Urinary bladder (tissue), 4 donors: ENCODE results near the gene EPN3. TPM values are rescaled to one million over a fixed set of nuclear protein-coding genes. Genes with fewer than 3 reads are reported as not detected.

Experiments used
- DNase-seq: peaks from one replicate; pipeline ENCODE4 v3.0.0-alpha.2; 2015; ENCODE audit errors: extremely low spot score
- H3K27ac ChIP-seq: one replicate; pipeline ENCODE4 v1.5.1; 2013; ENCODE audit warnings: low read depth, mild to moderate bottlenecking, moderate library complexity
- H3K36me3 ChIP-seq: one replicate; pipeline ENCODE4 v1.6.1; 2013; ENCODE audit warnings: mild to moderate bottlenecking, moderate library complexity; ENCODE audit not compliant: insufficient read depth
- H3K4me1 ChIP-seq: one replicate; pipeline ENCODE4 v1.6.1; 2013; ENCODE audit warnings: mild to moderate bottlenecking, moderate library complexity; ENCODE audit not compliant: insufficient read depth
- H3K4me3 ChIP-seq: one replicate; pipeline ENCODE4 v1.5.1; 2013; ENCODE audit warnings: low read depth, low read length
- WGBS: extraction: QIAGEN DNeasy Blood & Tissue Kit; methylation state at CpG from one replicate; pipeline ENCODE4 v1.1.7; 2013; 5-methylcytosine and 5-hydroxymethylcytosine counted together
- polyA plus RNA-seq: library from polyadenylated mRNA; stranded (reverse); fragments of 200-250 nt; gene quantifications from one replicate; pipeline ENCODE4 v1.2.3, GENCODE V29; 2013
- total RNA-seq: library from RNA; depleted of rRNA; stranded (reverse); fragments of >200 nt; gene quantifications from one replicate; pipeline ENCODE4 v1.2.3, GENCODE V29; 2014
- donor health status: healthy with polysubstance abuse.
- donor health status: healthy.

The EPN3 gene
- total and polyA plus RNA-seq, 2 donors: 4.4 to 5.6 TPM

DNA sequence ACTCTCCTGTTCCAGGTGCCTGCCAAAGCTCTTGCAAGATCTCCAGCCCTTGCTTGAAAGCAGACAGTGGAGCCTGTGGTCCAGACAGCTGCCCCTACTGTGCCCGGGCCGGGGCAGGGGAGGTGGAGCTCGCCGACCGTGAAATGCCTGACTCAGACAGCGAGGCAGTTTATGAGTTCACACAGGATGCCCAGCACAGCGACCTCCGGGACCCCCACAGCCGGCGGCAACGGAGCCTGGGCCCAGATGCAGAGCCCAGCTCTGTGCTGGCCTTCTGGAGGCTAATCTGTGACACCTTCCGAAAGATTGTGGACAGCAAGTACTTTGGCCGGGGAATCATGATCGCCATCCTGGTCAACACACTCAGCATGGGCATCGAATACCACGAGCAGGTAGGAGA lies 45.6 kb downstream of the EPN3 start:
- Histone ChIP-seq H3K27ac (no peak overlapping the region), H3K4me1 (no peaks in the 10 kb centered on the region), H3K4me3 (no peak overlapping the region), H3K36me3 (no peaks in the 10 kb centered on the region)
- 83% methylated on average over 16 of the region's 16 CpGs for WGBS
- no peak for DNase-seq

DNA sequence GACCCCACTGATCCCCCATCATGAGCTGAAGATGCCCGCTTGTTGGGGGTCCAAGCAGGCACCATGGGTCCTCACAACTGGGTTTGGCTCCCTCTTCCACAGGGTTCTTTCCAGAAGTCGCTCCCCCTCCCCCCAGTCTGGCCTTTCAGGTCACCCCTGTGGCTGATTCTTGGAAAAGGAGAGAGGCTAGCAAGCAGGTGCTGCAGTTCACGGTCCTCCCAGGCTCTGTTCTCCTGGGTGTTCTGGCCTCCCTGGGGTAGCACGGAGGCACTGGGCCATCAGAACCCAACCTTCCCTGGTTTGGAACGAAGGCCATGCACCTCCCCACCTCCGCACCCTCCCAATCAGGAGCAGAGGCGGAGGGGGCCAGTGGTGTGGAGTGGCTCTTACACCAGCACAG lies 46.9 kb downstream of the EPN3 start:
- no peak for DNase-seq
- no peaks in the 10 kb centered on the region for H3K4me1 ChIP-seq
- 93% methylated on average over 7 of the region's 7 CpGs for WGBS
- no peaks in the 10 kb centered on the region for H3K36me3 ChIP-seq
- H3K4me3 ChIP-seq: no peak overlapping the region
- H3K27ac ChIP-seq: no peak overlapping the region

DNA sequence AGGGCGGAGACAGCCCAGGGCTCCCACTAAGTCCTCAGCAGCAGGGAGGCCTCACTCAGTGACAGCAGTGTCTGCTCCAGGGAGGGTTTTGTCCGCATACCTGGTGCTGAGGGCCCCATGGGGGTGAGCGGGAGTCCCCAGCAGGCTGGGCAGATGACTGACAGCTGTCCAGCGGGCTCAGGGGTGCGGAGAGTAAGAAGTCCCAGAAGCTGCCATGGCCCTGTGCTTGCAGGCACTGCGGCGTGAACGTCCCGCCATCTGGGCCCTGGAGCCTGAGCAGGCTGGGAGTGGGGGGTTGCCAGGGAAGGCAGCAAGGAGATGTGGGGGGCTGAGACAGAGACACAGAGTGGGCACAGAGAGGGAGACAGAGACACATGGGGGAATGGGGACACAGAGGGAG lies 48.1 kb downstream of the EPN3 start:
- no peaks in the 10 kb centered on the region for H3K4me1 ChIP-seq
- no peak overlapping the region for H3K27ac ChIP-seq
- 91% methylated on average over 9 of the region's 9 CpGs for WGBS
- no peak for DNase-seq
- H3K4me3 ChIP-seq: no peak overlapping the region
- no peaks in the 10 kb centered on the region for H3K36me3 ChIP-seq

- no peaks in the 10 kb centered on the region for H3K4me1 ChIP-seq
- H3K4me3 ChIP-seq: no peak overlapping the region
- H3K27ac ChIP-seq: no peak overlapping the region
- DNase-seq: no peak
- 95% methylated on average over 12 of the region's 12 CpGs for WGBS
- no peaks in the 10 kb centered on the region for H3K36me3 ChIP-seq
These were observed 48.8 kb downstream of the EPN3 start for GRCh38 chr17:50581316-50581715.

GRCh38 chr17:50582741-50583140 lies 50.2 kb downstream of the EPN3 start:
- H3K4me3 ChIP-seq: no peak overlapping the region
- no peak for DNase-seq
- H3K27ac ChIP-seq: no peak overlapping the region
- no peaks in the 10 kb centered on the region for H3K4me1 ChIP-seq
- WGBS: 89% methylated on average over 2 of the region's 2 CpGs
- H3K36me3 ChIP-seq: no peaks in the 10 kb centered on the region

GRCh38 chr17:50583641-50584040 lies 51.1 kb downstream of the EPN3 start:
- DNase-seq: no peak
- WGBS: 68% methylated on average over 7 of the region's 7 CpGs
- Histone ChIP-seq H3K36me3 (no peaks in the 10 kb centered on the region), H3K4me3 (no peak overlapping the region), H3K27ac (no peak overlapping the region), H3K4me1 (no peaks in the 10 kb centered on the region)

- H3K27ac ChIP-seq: no peak overlapping the region
- H3K36me3 ChIP-seq: no peaks in the 10 kb centered on the region
- no peaks in the 10 kb centered on the region for H3K4me1 ChIP-seq
- no peak overlapping the region for H3K4me3 ChIP-seq
- DNase-seq: no peak
- 74% methylated on average over 4 of the region's 4 CpGs for WGBS
These were observed 51.6 kb downstream of the EPN3 start for GRCh38 chr17:50584116-50584515.

GRCh38 chr17:50584749-50585148 lies 52.2 kb downstream of the EPN3 start:
- 87% methylated on average over 6 of the region's 6 CpGs for WGBS
- H3K4me1 ChIP-seq: no peaks in the 10 kb centered on the region
- H3K4me3 ChIP-seq: no peak overlapping the region
- no peaks in the 10 kb centered on the region for H3K36me3 ChIP-seq
- no peak overlapping the region for H3K27ac ChIP-seq
- no peak for DNase-seq

GRCh38 chr17:50585346-50585745 lies 52.8 kb downstream of the EPN3 start:
- no peak overlapping the region for H3K4me3 ChIP-seq
- 79% methylated on average over 4 of the region's 4 CpGs for WGBS

DNA sequence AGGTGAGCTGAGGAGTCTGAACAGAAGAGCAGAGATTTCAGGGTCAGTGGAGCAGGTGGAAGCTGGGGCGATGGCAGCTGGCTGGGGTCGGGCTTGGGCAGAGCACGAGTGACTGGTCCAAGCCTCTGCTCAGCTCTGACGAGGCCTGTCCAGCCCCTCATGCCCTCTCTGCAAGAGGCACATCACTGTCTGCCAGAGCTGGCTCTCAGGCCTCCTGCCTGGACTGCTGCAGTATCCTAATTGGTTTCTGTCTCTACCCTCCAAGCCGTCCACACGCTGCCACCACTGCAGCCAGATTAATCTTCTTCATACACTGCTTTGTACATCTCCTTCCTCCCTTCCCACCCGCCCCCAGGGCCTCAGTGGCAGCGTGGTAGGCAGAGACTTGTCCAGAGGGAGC lies 53.4 kb downstream of the EPN3 start:
- Histone ChIP-seq H3K27ac (no peak overlapping the region), H3K4me1 (no peaks in the 10 kb centered on the region), H3K36me3 (no peaks in the 10 kb centered on the region), H3K4me3 (no peak overlapping the region)
- WGBS: 89% methylated on average over 8 of the region's 8 CpGs
- no peak for DNase-seq

More at GRCh38 chr17:50585346-50585745, 52.8 kb downstream of the EPN3 start:
- no peaks in the 10 kb centered on the region for H3K4me1 ChIP-seq
- no peaks in the 10 kb centered on the region for H3K36me3 ChIP-seq
- DNase-seq: no peak
- no peak overlapping the region for H3K27ac ChIP-seq

DNA sequence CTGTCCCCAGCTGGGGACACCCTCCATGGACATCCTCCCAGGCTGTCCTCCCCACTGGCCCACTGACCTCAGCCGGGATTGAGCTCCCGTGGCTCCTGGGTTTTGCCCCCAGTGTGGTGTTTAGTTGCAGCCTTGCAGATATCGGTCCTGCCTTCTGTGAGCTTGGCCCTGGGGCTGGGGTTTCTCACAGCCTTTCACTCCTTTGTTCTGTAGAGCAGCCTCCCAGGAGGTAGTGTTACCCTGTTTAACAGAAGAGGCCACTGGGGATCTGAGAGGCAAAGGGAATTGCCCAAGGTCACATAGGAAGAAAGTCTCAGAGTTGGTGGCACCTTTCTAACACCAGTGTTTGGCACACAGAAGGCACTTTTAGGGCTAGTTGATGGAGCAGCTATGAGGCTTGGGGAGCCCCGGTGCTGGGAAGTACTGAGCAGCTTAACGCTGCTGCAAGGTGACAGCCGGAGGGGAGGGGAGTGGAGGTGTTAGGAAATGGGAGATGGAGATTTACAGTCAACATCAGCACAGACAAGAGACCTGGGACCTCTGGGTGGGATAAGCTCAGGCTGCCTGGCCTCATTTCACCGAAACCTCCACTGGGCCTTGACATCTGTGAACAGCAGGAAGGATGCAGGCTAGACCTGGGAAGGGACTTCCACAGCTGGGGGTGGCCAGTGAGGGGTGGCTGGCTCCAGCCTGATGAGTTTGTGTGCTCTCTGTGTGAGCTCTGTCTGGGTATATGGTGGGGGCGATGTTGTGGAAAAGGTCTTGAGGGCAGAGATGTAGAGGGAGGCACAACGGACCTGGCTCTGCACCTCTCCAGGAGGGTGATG lies 54.1 kb downstream of the EPN3 start:
- no peak overlapping the region for H3K27ac ChIP-seq
- 92% methylated on average over 9 of the region's 9 CpGs for WGBS
- no peaks in the 10 kb centered on the region for H3K36me3 ChIP-seq
- DNase-seq: no peak
- no peaks in the 10 kb centered on the region for H3K4me1 ChIP-seq
- H3K4me3 ChIP-seq: no peak overlapping the region

- 89% methylated on average over 9 of the region's 9 CpGs for WGBS
- Histone ChIP-seq H3K4me3 (no peak overlapping the region), H3K27ac (no peak overlapping the region), H3K4me1 (no peaks in the 10 kb centered on the region), H3K36me3 (no peaks in the 10 kb centered on the region)
- DNase-seq: no peak
These were observed 55.0 kb downstream of the EPN3 start for GRCh38 chr17:50587571-50587970.

GRCh38 chr17:50588391-50589049 lies 56.0 kb downstream of the EPN3 start:
- no peak overlapping the region for H3K4me3 ChIP-seq
- H3K36me3 ChIP-seq: no peaks in the 10 kb centered on the region
- 59% methylated on average over 18 of the region's 18 CpGs for WGBS
- H3K4me1 ChIP-seq: no peaks in the 10 kb centered on the region
- no peak overlapping the region for H3K27ac ChIP-seq
- no peak for DNase-seq

DNA sequence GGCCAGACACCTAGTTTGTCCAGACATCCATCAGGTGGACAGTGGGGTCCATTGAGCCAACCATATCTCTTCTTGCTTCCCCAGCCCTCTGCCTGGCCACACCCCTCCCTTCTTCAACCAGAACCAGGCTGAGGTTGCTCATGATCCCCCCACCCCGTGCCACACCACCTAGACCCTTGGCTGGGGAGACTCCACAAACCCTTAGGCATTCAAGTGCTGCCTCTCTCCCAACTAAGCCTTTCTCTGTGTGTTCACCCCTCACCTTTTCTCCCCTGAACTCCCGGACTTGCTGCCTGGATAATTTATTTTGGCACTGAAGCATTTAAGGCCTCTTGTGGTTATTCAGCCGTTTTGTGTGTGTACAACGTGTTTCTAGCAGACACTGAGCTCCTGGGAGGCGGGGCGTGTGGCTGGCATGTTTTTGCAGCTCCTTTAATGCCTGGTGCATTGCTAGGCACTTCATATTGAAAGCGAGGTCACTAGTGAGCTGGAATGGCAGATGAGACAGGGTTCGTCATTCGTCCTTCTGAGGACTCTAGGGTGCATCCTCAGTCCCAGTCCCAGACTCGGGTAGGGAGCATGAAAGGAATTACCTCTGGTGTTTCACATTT lies 56.7 kb downstream of the EPN3 start:
- no peak overlapping the region for H3K4me3 ChIP-seq
- no peaks in the 10 kb centered on the region for H3K36me3 ChIP-seq
- 48% methylated on average over 10 of the region's 10 CpGs for WGBS
- H3K4me1 ChIP-seq: no peaks in the 10 kb centered on the region
- DNase-seq: no peak
- H3K27ac ChIP-seq: no peak overlapping the region
